NCI-H446 (cell line): ENCODE data around the gene SAMMSON.

Source experiments
- DNase-seq, 2 experiments: peaks; one replicate each; lab custom pipeline; 2025; lab: John Stamatoyannopoulos, UW

Gene SAMMSON

GRCh38 chr3:70011582-70011981 lies 12.0 kb downstream of the SAMMSON start:
- no peak for DNase-seq

- no peak for DNase-seq
These were observed 21.6 kb downstream of the SAMMSON start for GRCh38 chr3:70020906-70021660.

- DNase-seq = no peak
These were observed 28.8 kb downstream of the SAMMSON start for GRCh38 chr3:70028361-70028760.

- no peak for DNase-seq
These were observed 39.2 kb downstream of the SAMMSON start for GRCh38 chr3:70038693-70039092.

GRCh38 chr3:70040386-70040785 lies 40.9 kb downstream of the SAMMSON start:
- no peak for DNase-seq

- DNase-seq = no peak
These were observed 43.1 kb downstream of the SAMMSON start for GRCh38 chr3:70042641-70043040.

- no peak for DNase-seq
These were observed 50.2 kb downstream of the SAMMSON start for GRCh38 chr3:70049761-70050160.

GRCh38 chr3:70053293-70053692 lies 53.8 kb downstream of the SAMMSON start:
- no peak for DNase-seq

- no peak for DNase-seq
These were observed 56.5 kb downstream of the SAMMSON start for GRCh38 chr3:70056081-70056480.

- DNase-seq = no peak
These were observed 57.9 kb downstream of the SAMMSON start for GRCh38 chr3:70057426-70057825.

GRCh38 chr3:70061096-70061495 lies 61.6 kb downstream of the SAMMSON start:
- DNase-seq = no peak

GRCh38 chr3:70064194-70064779 lies 64.8 kb downstream of the SAMMSON start:
- peak in 1 of 2 experiments; percentile 19 for DNase-seq

- no peak for DNase-seq
These were observed 66.2 kb downstream of the SAMMSON start for GRCh38 chr3:70065696-70066253.

GRCh38 chr3:70067860-70068521 lies 68.5 kb downstream of the SAMMSON start:
- no peak for DNase-seq

- DNase-seq = no peak
These were observed 70.0 kb downstream of the SAMMSON start for GRCh38 chr3:70069557-70069956.

- no peak for DNase-seq
These were observed 71.6 kb downstream of the SAMMSON start for GRCh38 chr3:70071138-70071537.

GRCh38 chr3:70072180-70072579 lies 72.6 kb downstream of the SAMMSON start:
- no peak for DNase-seq

- DNase-seq = no peak
These were observed 73.2 kb downstream of the SAMMSON start for GRCh38 chr3:70072754-70073153.

- DNase-seq = no peak
These were observed 75.6 kb downstream of the SAMMSON start for GRCh38 chr3:70075101-70075500.

GRCh38 chr3:70076396-70076795 lies 76.9 kb downstream of the SAMMSON start:
- no peak for DNase-seq

GRCh38 chr3:70078778-70079177 lies 79.2 kb downstream of the SAMMSON start:
- no peak for DNase-seq

GRCh38 chr3:70085613-70086012 lies 86.1 kb downstream of the SAMMSON start:
- no peak for DNase-seq

- no peak for DNase-seq
These were observed 86.8 kb downstream of the SAMMSON start for GRCh38 chr3:70086336-70086735.
